GM19238 (cell line): Measurements from ENCODE around the gene SYF2.
A peak's percentile ranks its signal among the peaks of the same experiment; 100 is the strongest.
"Not testable (repeated sequence)": the region's sequence is repeated elsewhere in the genome, so short reads cannot be mapped to it uniquely, and the experiment has no call there.

ENCODE experiments used
- DNase-seq: peaks from one replicate; pipeline ENCODE4 v3.0.0; 2011; ENCODE audit warnings: low spot score; ENCODE audit not compliant: insufficient read length

Gene SYF2

GRCh38 chr1:25246600-25247023, 14.3 kb upstream of the SYF2 start:
- no peak for DNase-seq

- no peak for DNase-seq
These were observed 13.7 kb upstream of the SYF2 start for GRCh38 chr1:25245809-25246599.

GRCh38 chr1:25245393-25245792, 13.1 kb upstream of the SYF2 start:
- no peak for DNase-seq

DNA sequence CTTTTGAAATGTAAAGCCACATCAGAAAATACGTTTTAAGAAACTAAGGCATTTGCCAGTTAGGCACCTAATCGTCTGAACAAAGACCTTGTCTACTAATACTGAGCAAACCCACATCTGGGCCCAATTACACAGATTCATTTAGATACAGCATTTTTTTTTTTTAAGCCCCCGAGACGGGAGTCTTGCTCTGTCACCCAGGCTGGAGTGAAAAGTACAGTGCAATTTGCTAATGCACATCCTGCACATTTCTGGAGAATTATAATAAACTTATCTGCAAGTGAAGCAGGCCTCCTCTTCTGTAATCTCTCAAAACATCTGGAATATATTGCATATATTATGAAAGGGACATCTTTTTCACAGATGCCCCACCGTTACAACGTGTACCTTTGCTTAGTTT, 11.6 kb upstream of the SYF2 start:
- no peak for DNase-seq

- peak; percentile 71 for DNase-seq
These were observed 7.6 kb upstream of the SYF2 start for GRCh38 chr1:25239681-25240541.

DNA sequence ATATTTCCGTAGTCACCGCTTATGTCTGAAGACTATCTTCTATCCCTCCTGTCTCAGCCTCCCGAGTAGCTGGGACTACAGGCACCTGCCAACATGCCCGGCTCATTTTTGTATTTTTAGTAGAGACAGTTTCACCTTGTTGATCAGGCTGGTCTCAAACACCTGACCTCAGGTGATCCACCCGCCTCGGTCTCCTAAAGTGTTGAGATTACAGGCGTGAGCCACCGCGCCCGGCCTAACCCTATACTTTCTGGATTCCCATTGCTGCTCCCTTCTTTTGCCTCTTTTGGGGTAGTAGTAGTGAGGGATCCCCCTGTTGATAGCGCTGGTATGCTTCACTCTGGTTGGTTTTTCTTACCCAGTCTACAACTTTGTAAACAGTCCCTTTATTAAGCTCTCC, 5.7 kb upstream of the SYF2 start:
- no peak for DNase-seq

DNA sequence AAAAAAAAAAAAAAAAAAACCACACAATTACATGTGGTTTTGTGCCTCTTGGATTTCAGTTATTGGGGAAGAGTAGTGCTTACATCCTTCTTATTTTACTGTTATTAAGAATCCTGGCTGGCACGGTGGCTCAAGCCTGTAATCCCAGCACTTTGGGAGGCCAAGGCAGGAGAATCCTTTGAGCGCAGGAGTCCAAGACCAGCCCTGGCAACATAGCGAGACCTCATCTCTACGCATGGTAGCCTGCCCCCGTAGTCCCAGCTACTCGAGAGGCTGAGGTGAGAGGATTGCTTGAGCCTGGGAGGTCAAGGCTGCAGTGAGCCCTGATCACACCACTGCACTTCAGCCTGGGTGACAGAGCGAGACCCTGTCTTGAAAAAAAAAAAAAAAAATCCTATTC, 4.0 kb upstream of the SYF2 start:
- not testable (repeated sequence) for DNase-seq

DNA sequence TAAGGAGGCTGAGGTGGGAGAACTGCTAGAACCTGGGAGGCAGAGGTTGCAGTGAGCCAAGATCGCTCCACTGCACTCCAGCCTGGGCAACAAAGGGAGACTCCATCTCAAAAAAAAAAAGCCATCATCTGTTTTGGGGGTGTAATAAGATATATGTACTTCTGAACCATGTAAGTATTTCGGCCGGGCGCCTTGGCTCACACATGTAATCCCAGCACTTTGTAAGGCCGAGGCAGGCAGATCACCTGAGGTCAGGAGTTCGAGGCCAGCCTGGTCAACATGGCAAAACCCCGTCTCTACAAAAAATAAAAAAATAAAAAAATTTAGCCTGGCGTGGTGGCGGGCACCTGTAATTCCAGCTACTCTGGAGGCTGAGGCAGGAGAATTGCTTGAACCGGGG, 3.1 kb upstream of the SYF2 start:
- not testable (repeated sequence) for DNase-seq

- DNase-seq = peak; percentile 42
These were observed 823 bp upstream of the SYF2 start for GRCh38 chr1:25232866-25233784.

GRCh38 chr1:25223471-25223870, 8.8 kb downstream of the SYF2 start:
- no peak for DNase-seq

DNA sequence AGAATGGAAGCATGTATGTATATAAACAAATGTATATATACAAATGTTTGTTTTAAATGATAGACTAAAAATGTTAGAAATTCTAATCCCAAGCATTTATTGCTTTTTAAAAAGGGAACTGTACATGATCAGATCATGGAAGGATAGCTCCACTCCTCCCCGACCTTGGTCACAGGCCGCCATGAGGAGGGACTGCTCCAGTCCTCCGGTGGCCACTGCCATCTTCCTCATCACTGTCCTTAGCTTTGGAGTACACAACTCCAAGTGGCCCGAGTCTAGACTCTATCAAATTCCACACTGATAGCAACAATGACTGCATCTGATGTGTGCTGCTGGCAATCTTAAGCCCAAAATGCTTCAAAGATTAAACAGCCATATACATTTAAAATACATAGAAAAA, 9.7 kb downstream of the SYF2 start:
- no peak for DNase-seq

GRCh38 chr1:25220666-25221065, 11.6 kb downstream of the SYF2 start:
- no peak for DNase-seq

GRCh38 chr1:25219661-25220251, 12.5 kb downstream of the SYF2 start:
- DNase-seq = no peak

GRCh38 chr1:25217598-25218232, 14.6 kb downstream of the SYF2 start:
- DNase-seq = no peak

DNA sequence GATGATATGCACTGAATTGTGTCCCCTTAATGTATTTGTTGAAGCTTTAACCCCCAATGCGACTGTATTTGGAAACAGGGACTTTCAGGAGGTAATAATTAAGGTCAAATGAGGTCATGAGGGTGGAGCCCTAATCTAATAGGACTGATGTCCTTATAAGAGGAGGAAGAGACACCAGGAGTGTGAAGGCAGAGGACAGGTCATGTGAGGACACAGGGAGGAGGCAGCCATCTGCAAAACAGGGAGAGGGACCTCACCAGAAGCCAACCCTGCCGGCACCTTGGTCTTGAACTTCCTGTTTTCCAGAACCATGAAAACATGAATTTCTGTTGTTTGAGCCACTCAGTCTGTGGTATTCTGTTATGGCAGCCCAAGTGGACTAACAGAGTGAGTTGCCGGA, 15.3 kb downstream of the SYF2 start:
- DNase-seq = no peak

GRCh38 chr1:25216123-25216522, 16.2 kb downstream of the SYF2 start:
- no peak for DNase-seq

DNA sequence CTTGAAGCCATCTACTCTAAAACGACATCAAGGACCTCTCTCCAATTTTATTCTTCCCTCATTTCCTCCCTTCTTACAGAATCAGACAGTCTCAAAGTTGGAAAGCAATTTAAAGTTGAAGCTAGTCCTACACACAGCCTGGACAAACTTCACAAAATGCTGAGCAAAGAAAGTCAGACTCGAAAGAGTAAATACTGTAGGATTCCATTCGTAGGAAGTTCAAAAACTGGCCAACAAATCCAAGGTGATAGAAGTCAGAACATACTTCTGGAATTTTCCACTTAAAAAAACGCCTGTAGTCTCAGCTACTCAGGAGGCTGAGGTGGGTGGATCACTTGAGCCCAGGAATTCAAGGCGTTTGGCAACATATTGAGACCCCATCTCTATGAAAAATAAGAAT, 19.6 kb downstream of the SYF2 start:
- no peak for DNase-seq

GRCh38 chr1:25210728-25211127, 21.6 kb downstream of the SYF2 start:
- DNase-seq = no peak

GRCh38 chr1:25209516-25209915, 22.8 kb downstream of the SYF2 start:
- no peak for DNase-seq

- DNase-seq = no peak
These were observed 23.6 kb downstream of the SYF2 start for GRCh38 chr1:25208561-25209222.
